Hepatocyte (in vitro differentiated cells): ENCODE results near the gene SEPTIN5.

Source experiments
- EZH2phosphoT487 ChIP-seq: fragments of 200-600 bp; sonication (generic); IDR thresholded peaks from one replicate; pipeline ENCODE4 v1.6.1; 2018; ENCODE audit warnings: antibody characterized with exemption, mild to moderate bottlenecking, low read depth, moderate library complexity; ENCODE audit not compliant: unreplicated experiment, severe bottlenecking
- TF ChIP-seq, protein P1 (sequence below): fragments of 200-600 bp; sonication (generic); IDR thresholded peaks from 2 replicates; pipeline ENCODE4 v1.5.1; 2016; ENCODE audit warnings: antibody characterized with exemption, mild to moderate bottlenecking; ENCODE audit not compliant: poor library complexity

DNA sequence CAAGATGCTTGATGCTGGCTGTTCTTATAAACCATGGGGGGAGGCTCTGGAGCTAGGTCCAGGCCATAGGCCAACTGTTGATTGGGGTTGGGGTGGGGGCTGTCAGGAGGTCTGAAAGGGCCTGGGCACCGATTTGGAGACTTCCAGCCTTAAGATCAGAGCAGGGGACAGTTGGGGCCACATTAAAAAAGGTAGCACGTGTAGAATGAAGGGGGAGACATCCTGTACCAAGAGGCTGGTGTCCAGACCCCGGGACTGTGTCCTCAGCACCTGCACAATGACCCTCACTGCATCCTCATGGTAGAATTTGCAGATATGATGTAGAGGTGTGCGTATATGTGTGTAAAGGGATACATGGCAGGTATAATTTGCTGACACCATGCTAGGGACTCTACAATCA, 33.8 kb downstream of the SEPTIN5 start:
- TF ChIP-seq, protein P1, sequence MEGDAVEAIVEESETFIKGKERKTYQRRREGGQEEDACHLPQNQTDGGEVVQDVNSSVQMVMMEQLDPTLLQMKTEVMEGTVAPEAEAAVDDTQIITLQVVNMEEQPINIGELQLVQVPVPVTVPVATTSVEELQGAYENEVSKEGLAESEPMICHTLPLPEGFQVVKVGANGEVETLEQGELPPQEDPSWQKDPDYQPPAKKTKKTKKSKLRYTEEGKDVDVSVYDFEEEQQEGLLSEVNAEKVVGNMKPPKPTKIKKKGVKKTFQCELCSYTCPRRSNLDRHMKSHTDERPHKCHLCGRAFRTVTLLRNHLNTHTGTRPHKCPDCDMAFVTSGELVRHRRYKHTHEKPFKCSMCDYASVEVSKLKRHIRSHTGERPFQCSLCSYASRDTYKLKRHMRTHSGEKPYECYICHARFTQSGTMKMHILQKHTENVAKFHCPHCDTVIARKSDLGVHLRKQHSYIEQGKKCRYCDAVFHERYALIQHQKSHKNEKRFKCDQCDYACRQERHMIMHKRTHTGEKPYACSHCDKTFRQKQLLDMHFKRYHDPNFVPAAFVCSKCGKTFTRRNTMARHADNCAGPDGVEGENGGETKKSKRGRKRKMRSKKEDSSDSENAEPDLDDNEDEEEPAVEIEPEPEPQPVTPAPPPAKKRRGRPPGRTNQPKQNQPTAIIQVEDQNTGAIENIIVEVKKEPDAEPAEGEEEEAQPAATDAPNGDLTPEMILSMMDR = no peak
- TF ChIP-seq EZH2phosphoT487 = no peak
